Activated naive CD4-positive, alpha-beta T cell treated with anti-CD3 and anti-CD28 coated beads for 36 hours (primary cell): ENCODE data around the gene SYNM. TPM values are rescaled to one million over a fixed set of nuclear protein-coding genes. Genes with fewer than 3 reads are reported as not detected.

Experiments used
- CTCF ChIA-PET: fragments of 350-600 bp; sonication (Branson Sonifier 250); formaldehyde crosslinking; loops from one replicate; lab custom pipeline; 2021; ENCODE audit warnings: antibody characterized with exemption; lab: Charles Lee
- DNase-seq: peaks from one replicate; pipeline ENCODE4 v3.0.0-alpha.2; 2020
- H3K27ac Mint-ChIP-seq: one replicate; pipeline ENCODE4 v1.8.0; 2021; ENCODE audit warnings: mild to moderate bottlenecking, mixed read lengths
- H3K27me3 Mint-ChIP-seq: one replicate; pipeline ENCODE4 v1.8.0; 2021; ENCODE audit warnings: low read depth, mixed read lengths
- H3K36me3 Mint-ChIP-seq: one replicate; pipeline ENCODE4 v1.8.0; 2021; ENCODE audit warnings: low read depth, mixed read lengths
- H3K4me1 Mint-ChIP-seq: one replicate; pipeline ENCODE4 v1.8.0; 2021; ENCODE audit warnings: low read depth, mixed read lengths
- H3K4me3 Mint-ChIP-seq: one replicate; pipeline ENCODE4 v1.8.0; 2021; ENCODE audit warnings: mild to moderate bottlenecking, moderate library complexity, mixed read lengths
- H3K9me3 Mint-ChIP-seq: one replicate; pipeline ENCODE4 v1.8.0; 2021; ENCODE audit warnings: mixed read lengths
- intact Hi-C: fragments of 100-400 bp; cut with micrococcal nuclease; formaldehyde crosslinking; loops from one replicate; pipeline ENCODE4 v1.15.1; 2023
- total RNA-seq, 2 experiments: library from RNA; stranded (reverse); gene quantifications; one replicate each; pipeline ENCODE4 v1.2.3, GENCODE V29; 2021

SYNM gene
- total RNA-seq, 2 experiments from 2014 or later = 1.3 to 1.4 TPM

DNA sequence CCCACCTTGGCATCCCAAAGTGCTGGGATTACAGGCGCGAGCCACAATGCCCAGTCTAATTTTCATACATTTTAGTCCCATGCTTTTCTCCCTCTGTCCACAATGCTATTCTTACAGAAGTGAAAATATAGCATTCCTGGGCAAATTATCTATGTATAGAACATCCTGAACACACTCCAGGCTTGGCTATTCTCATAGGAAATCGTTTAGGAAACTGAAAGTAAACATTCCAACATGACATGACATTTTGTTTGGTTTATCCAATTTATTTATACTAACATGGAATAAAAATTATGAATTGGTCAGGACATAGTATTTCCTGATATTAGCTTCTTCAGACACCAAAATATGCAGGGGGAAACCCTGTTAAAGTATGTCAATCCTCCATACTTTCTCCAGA is 52.6 kb downstream of the SYNM start:
- intact Hi-C loops = no loop called here
- no peak for DNase-seq
- CTCF ChIA-PET = no interaction called here
- no peak overlapping the region for H3K4me3 Mint-ChIP-seq
- no peaks in the 10 kb centered on the region for H3K9me3 Mint-ChIP-seq
- H3K36me3 Mint-ChIP-seq = no peaks in the 10 kb centered on the region
- H3K4me1 Mint-ChIP-seq = no peaks in the 10 kb centered on the region
- H3K27me3 Mint-ChIP-seq = no peaks in the 10 kb centered on the region
- no peak overlapping the region for H3K27ac Mint-ChIP-seq

DNA sequence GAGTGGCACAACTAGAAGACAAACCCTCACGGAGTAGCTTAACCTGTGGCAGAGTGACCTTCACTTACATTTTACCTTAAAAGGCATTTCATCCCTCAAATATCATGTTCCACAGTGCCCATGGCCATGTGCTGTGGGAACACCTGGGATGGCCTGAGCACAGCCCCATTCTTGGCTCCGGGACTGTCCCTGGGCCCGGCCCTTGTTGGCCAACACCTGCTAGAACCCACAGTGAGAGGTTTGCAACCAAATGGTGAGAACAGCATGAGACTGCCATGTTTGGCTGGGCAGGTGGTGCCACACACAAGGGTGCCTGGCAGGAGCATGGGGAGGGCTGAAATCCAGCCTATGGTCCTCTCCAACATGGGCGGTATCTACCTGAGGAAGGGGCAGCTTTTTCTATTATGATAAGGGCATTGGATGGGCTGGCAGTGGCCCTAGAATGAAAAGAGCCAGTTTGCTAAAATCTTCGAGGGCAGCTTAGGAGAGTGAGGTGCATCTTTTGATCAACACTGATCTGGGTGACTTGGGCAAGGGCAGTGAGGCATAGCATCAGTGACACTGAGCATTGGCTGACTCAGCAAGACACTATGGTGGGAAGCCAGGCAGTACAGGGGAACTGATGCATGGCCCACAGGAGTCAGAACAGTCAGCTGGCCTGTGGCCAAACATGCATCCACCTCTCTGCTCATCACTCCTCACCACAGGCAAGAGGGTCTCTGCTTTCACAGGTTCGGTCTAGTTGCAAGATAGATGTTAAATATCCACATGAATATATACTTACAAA is 53.9 kb downstream of the SYNM start:
- H3K27ac Mint-ChIP-seq = no peak overlapping the region
- intact Hi-C loops = no loop called here
- DNase-seq = no peak
- no peaks in the 10 kb centered on the region for H3K27me3 Mint-ChIP-seq
- no peaks in the 10 kb centered on the region for H3K36me3 Mint-ChIP-seq
- CTCF ChIA-PET = no interaction called here
- H3K4me3 Mint-ChIP-seq = no peak overlapping the region
- H3K4me1 Mint-ChIP-seq = peaks cover 10% of the 10 kb centered on the region
- no peaks in the 10 kb centered on the region for H3K9me3 Mint-ChIP-seq

- H3K4me1 Mint-ChIP-seq = peaks cover 14% of the 10 kb centered on the region
- H3K4me3 Mint-ChIP-seq = no peak overlapping the region
- no peak for DNase-seq
- H3K27me3 Mint-ChIP-seq = no peaks in the 10 kb centered on the region
- intact Hi-C loops = no loop called here
- CTCF ChIA-PET = interaction anchor here (1.1 to 1.6 kb wide), 3 partner anchors 19 to 63 kb away, joined by 3 to 5 read pairs (median 3); no protein-coding TSS in a partner anchor
- H3K27ac Mint-ChIP-seq = no peak overlapping the region
- H3K36me3 Mint-ChIP-seq = no peaks in the 10 kb centered on the region
- no peaks in the 10 kb centered on the region for H3K9me3 Mint-ChIP-seq
Measured at GRCh38 chr15:99163271-99164062, 58.6 kb downstream of the SYNM start.

DNA sequence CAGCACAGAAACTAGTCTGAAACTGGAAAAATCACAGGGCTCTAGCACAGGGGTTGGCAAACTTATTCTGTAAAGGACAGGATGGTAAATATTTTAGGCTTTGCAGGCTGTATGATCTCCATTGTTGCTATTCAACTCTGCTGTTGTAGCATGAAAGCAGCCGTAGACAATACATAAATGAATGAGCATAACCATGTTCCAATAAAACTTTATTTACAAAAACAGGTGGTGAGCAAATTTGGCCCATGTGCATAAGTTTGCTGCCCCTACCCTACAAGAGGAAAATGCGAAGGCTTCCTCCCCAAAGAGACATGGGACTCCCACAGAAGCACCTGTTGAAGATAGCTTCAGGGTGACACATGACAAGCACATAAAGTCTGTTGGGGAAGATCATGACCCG is 59.2 kb downstream of the SYNM start:
- H3K4me1 Mint-ChIP-seq = peaks cover 14% of the 10 kb centered on the region
- no peak overlapping the region for H3K27ac Mint-ChIP-seq
- DNase-seq = no peak
- no peak overlapping the region for H3K4me3 Mint-ChIP-seq
- H3K27me3 Mint-ChIP-seq = no peaks in the 10 kb centered on the region
- H3K9me3 Mint-ChIP-seq = no peaks in the 10 kb centered on the region
- intact Hi-C loops = no loop called here
- H3K36me3 Mint-ChIP-seq = no peaks in the 10 kb centered on the region
- CTCF ChIA-PET = no interaction called here

GRCh38 chr15:99165020-99165790 is 60.3 kb downstream of the SYNM start:
- H3K36me3 Mint-ChIP-seq = no peaks in the 10 kb centered on the region
- intact Hi-C loops = no loop called here
- no peaks in the 10 kb centered on the region for H3K27me3 Mint-ChIP-seq
- no peaks in the 10 kb centered on the region for H3K9me3 Mint-ChIP-seq
- peaks cover 14% of the 10 kb centered on the region for H3K4me1 Mint-ChIP-seq
- no peak overlapping the region for H3K27ac Mint-ChIP-seq
- H3K4me3 Mint-ChIP-seq = no peak overlapping the region
- no peak for DNase-seq
- CTCF ChIA-PET = interaction anchor here (0.6 kb wide), 1 partner anchor 1030 kb away, joined by 3 read pairs; no protein-coding TSS in a partner anchor

GRCh38 chr15:99165956-99166689 is 61.2 kb downstream of the SYNM start:
- H3K27ac Mint-ChIP-seq = no peak overlapping the region
- CTCF ChIA-PET = interaction anchor here (0.6 kb wide), 1 partner anchor 1029 kb away, joined by 3 read pairs; no protein-coding TSS in a partner anchor
- DNase-seq = no peak
- intact Hi-C loops = no loop called here
- H3K36me3 Mint-ChIP-seq = no peaks in the 10 kb centered on the region
- no peaks in the 10 kb centered on the region for H3K9me3 Mint-ChIP-seq
- no peaks in the 10 kb centered on the region for H3K27me3 Mint-ChIP-seq
- H3K4me3 Mint-ChIP-seq = no peak overlapping the region
- peaks cover 14% of the 10 kb centered on the region for H3K4me1 Mint-ChIP-seq

GRCh38 chr15:99167201-99167600 is 62.3 kb downstream of the SYNM start:
- no peaks in the 10 kb centered on the region for H3K36me3 Mint-ChIP-seq

GRCh38 chr15:99167640-99168039 is 62.8 kb downstream of the SYNM start:
- CTCF ChIA-PET = no interaction called here
- H3K27me3 Mint-ChIP-seq = no peaks in the 10 kb centered on the region
- H3K36me3 Mint-ChIP-seq = no peaks in the 10 kb centered on the region
- H3K4me3 Mint-ChIP-seq = no peak overlapping the region
- intact Hi-C loops = no loop called here
- no peak overlapping the region for H3K27ac Mint-ChIP-seq
- no peaks in the 10 kb centered on the region for H3K9me3 Mint-ChIP-seq
- H3K4me1 Mint-ChIP-seq = peaks cover 14% of the 10 kb centered on the region
- no peak for DNase-seq

More at GRCh38 chr15:99167201-99167600, 62.3 kb downstream of the SYNM start:
- Mint-ChIP-seq H3K9me3 (no peaks in the 10 kb centered on the region), H3K4me3 (no peak overlapping the region), H3K27ac (no peak overlapping the region), H3K27me3 (no peaks in the 10 kb centered on the region), H3K4me1 (peaks cover 14% of the 10 kb centered on the region)
- CTCF ChIA-PET = no interaction called here
- no peak for DNase-seq
- intact Hi-C loops = no loop called here

GRCh38 chr15:99168601-99169580 is 64.0 kb downstream of the SYNM start:
- Mint-ChIP-seq H3K27me3 (no peaks in the 10 kb centered on the region), H3K9me3 (no peaks in the 10 kb centered on the region), H3K36me3 (no peaks in the 10 kb centered on the region), H3K27ac (no peak overlapping the region), H3K4me1 (peaks cover 3% of the 10 kb centered on the region), H3K4me3 (no peak overlapping the region)
- CTCF ChIA-PET = no interaction called here
- DNase-seq = no peak
- intact Hi-C loops = no loop called here

- Mint-ChIP-seq H3K36me3 (no peaks in the 10 kb centered on the region), H3K4me1 (no peaks in the 10 kb centered on the region), H3K27ac (no peak overlapping the region), H3K4me3 (no peak overlapping the region), H3K27me3 (no peaks in the 10 kb centered on the region), H3K9me3 (no peaks in the 10 kb centered on the region)
- intact Hi-C loops = no loop called here
- CTCF ChIA-PET = no interaction called here
- no peak for DNase-seq
Measured at GRCh38 chr15:99169769-99170311, 65.0 kb downstream of the SYNM start.
